ENCODE data around the gene FIG4. TPM values are rescaled to one million over a fixed set of nuclear protein-coding genes. Genes with fewer than 3 reads are reported as not detected.
"Not testable (repeated sequence)": the region's sequence is repeated elsewhere in the genome, so short reads cannot be mapped to it uniquely, and the experiment has no call there.

Gene FIG4
- total RNA-seq = 9.4 TPM
- long read RNA-seq, transcript FIG4-201 (23 exons, 3,011 nt) = major isoform, 15 of 17 reads
- long read RNA-seq, partial matches to known transcripts = 0 of 17 reads
- long read RNA-seq, other reads (novel, unspliced or antisense) = 2 of 17 reads

DNA sequence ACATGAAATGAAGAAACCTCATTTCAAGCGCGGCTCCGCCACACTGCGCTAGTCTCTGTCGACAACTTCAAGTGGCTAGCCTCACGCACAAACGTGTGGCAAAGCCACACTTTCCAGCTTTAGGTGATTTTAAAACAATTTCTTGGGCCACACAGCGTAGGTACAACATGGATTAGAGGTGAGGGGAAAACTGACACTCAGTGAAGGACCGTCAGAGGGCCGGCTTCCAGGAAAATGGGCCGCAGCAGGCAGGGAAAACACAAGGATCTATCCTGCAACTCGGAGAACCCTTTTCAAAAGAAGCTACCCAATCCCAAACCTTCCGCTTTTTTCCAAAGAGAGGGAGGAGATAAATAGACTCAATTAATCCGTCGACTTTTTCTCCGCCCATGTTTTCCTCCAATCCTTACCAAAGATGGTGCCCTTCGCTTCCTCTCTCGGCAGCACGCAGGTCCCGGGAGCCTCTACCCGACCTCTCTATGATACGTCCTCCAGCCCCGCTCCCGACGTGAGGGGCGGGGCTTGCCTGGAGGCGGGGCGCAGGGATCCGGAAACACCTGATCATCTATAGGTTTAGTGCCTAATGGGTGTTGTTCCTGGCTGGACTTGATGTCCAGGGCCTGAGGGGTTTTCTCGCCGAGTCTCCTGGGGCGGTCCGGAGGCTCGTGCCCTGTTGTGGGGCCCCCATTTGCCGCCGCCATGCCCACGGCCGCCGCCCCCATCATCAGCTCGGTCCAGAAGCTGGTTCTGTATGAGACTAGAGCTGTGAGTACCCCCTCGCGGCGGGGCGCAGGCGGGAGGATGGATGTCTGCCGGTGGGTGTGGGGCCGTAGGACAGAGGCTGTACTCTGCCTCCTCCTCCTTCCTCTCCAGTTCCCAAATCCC, at the start of gene FIG4, which contains the start of gene AK9:
TSS of gene FIG4 (plus strand) at position 560 of the 885 bp plus-strand sequence. CDS start at position 700, 140 bp downstream.
TSS of gene AK9 (minus strand) at position 466 of the 885 bp plus-strand sequence. CDS start 15,457 bp downstream, outside the sequence.
- DNase-seq (ENCODE audit: low spot score) = peak; percentile 97
- intact Hi-C loops (cut with DNase I) = loop anchor here (5.0 to 10.0 kb wide), 2 partner anchors 166 to 491 kb away; partner anchors contain the start of gene CDC40

GRCh38 chr6:109644131-109644530, 47.0 kb upstream of the FIG4 start:
- intact Hi-C loops (cut with DNase I) = no loop called here
- no peak for DNase-seq (ENCODE audit: low spot score)

DNA sequence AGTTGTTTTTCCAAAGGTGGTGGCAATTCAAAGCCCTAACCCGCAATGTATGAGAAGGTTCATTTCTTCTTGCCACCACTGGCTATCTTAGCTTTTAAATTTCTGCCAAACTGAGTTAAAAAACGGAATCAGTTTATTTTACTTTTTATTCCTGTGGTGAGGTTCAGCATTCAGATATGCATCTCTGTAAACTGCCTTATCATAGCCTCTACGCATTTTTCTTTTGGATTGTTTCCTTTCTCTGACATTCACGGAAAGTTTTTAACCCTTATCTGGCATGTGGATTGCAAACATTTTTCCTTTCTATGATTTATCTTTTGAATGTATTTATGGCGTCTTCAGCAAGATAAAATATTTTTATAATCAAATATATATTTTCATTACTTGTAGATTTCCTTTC, 37.8 kb upstream of the FIG4 start:
- intact Hi-C loops (cut with DNase I) = no loop called here

GRCh38 chr6:109655761-109656262, 35.3 kb upstream of the FIG4 start:
- intact Hi-C loops (cut with DNase I) = no loop called here
- no peak for DNase-seq (ENCODE audit: low spot score)

More for the DNA sequence above, 37.8 kb upstream of the FIG4 start:
- DNase-seq (ENCODE audit: low spot score) = no peak

GRCh38 chr6:109660526-109661320, 30.4 kb upstream of the FIG4 start:
- DNase-seq (ENCODE audit: low spot score) = no peak
- intact Hi-C loops (cut with DNase I) = no loop called here

- no peak for DNase-seq (ENCODE audit: low spot score)
- intact Hi-C loops (cut with DNase I) = no loop called here
Observed at GRCh38 chr6:109662192-109662591, 28.9 kb upstream of the FIG4 start.

- intact Hi-C loops (cut with DNase I) = no loop called here
- no peak for DNase-seq (ENCODE audit: low spot score)
Observed at GRCh38 chr6:109669811-109670210, 21.3 kb upstream of the FIG4 start.

- intact Hi-C loops (cut with DNase I) = no loop called here
- no peak for DNase-seq (ENCODE audit: low spot score)
Observed at GRCh38 chr6:109671733-109672132, 19.4 kb upstream of the FIG4 start.

DNA sequence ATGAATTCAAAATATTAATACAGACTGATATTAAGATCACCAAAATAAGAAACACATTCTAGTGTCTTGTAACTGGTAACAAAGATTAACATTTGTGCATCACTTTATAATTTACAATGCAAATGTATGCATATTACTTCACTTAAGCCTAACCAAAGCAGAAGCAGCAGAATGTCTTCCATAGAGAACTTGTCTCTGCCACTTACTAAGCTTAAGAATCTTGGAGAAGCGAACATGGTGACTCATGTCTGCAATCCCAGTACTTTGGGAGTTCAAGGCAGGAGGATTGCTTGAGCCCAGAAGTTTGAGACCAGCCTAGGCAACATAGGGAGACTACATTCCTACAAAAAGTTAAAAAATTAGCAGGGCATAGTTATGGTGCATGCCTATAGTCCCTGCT, 18.9 kb upstream of the FIG4 start:
- no peak for DNase-seq (ENCODE audit: low spot score)
- intact Hi-C loops (cut with DNase I) = no loop called here

- no peak for DNase-seq (ENCODE audit: low spot score)
- intact Hi-C loops (cut with DNase I) = no loop called here
Observed at GRCh38 chr6:109672839-109673238, 18.3 kb upstream of the FIG4 start.

DNA sequence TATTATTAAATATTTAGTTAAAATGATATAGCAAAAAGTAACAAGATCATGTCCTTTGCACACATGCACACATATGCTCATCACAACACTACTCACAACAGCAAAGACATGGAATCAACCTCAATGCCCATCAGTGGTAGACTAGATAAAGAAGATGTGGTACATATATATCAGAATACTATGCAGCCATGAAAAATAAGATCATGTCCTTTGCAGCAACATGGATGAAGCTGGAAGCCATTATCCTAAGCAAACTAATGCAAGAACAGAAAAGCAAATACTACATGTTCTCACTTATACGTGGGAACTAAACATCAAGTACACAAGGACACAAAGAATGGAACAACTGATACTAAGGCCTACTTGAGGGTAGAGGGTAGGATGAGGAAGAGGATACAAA, 14.4 kb upstream of the FIG4 start:
- DNase-seq (ENCODE audit: low spot score) = no peak
- intact Hi-C loops (cut with DNase I) = no loop called here

DNA sequence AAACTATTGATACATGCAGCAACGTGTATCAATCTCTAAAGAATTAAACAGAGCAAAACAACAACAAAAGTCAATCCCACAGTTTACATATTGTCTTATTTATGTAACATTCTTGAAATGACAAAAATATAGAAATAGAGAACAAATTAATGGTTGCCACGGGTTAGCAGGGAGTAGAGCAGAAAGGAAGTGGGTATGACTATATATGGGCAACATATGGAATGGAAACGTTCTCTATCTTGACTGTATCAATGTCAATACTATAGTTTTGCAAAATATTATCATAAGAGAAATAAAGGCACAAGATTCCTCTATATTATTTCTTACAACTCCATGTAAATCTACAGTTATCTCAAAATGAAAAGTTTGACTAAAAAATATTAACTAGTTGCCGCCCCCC, 12.9 kb upstream of the FIG4 start:
- no peak for DNase-seq (ENCODE audit: low spot score)
- intact Hi-C loops (cut with DNase I) = no loop called here

- DNase-seq (ENCODE audit: low spot score); intact Hi-C loops (cut with DNase I): not testable (repeated sequence)
Observed at GRCh38 chr6:109678661-109679505, 12.2 kb upstream of the FIG4 start.

- no peak for DNase-seq (ENCODE audit: low spot score)
- intact Hi-C loops (cut with DNase I) = no loop called here
Observed at GRCh38 chr6:109686566-109687265, 4.4 kb upstream of the FIG4 start.

- intact Hi-C loops (cut with DNase I) = no loop called here
- DNase-seq (ENCODE audit: low spot score) = no peak
Observed at GRCh38 chr6:109687271-109687761, 3.8 kb upstream of the FIG4 start.

GRCh38 chr6:109690373-109690736, 741 bp upstream of the FIG4 start:
- intact Hi-C loops (cut with DNase I) = loop anchor here (5.0 to 10.0 kb wide), 2 partner anchors 166 to 492 kb away; partner anchors contain the start of gene CDC40
- DNase-seq (ENCODE audit: low spot score) = no peak

GRCh38 chr6:109693111-109693510, 2.0 kb downstream of the FIG4 start:
- intact Hi-C loops (cut with DNase I) = loop anchor here (5.0 to 10.0 kb wide), 2 partner anchors 168 to 489 kb away; partner anchors contain the start of gene CDC40
- no peak for DNase-seq (ENCODE audit: low spot score)

DNA sequence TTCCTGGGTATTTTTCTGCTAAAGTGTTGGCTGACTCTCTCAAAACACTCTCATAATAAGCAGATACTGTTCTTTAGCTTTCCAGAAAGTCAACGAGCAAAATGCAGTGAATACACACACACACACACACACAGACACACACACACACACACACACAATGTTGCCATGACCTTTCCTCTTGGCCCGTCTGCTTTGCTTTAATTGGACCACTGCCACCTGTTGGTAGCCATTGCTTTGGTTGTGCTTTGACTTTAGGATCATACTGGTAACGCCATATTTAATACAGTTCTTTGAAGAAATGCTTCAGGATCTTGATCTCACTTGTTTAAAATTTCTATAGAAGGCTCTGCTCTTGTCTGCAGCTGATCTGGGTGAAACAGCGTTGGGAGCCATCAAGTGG, 4.4 kb downstream of the FIG4 start:
- DNase-seq (ENCODE audit: low spot score) = no peak
- intact Hi-C loops (cut with DNase I) = loop anchor here (10.0 kb wide), 1 partner anchor 171 kb away; no protein-coding TSS in a partner anchor

All from cardiac septum (tissue), 1 donor.